ENCODE results near the gene TRAPPC3L.

- no peak for TF ChIP-seq POLR2AphosphoS5 (IDR thresholded peaks at IDR 0.05)
- TF ChIP-seq POLR2A (IDR thresholded peaks at IDR 0.05), result no peak
- no peak for TF ChIP-seq CTCF (IDR thresholded peaks at IDR 0.05 in 8 of 11, conservative IDR thresholded peaks at IDR 0.05 in 3 of 11)
Measured at GRCh38 chr6:116556814-116557415, 11.4 kb upstream of the TRAPPC3L start.
